ENCODE results near the gene COG5.

Gene COG5

DNA sequence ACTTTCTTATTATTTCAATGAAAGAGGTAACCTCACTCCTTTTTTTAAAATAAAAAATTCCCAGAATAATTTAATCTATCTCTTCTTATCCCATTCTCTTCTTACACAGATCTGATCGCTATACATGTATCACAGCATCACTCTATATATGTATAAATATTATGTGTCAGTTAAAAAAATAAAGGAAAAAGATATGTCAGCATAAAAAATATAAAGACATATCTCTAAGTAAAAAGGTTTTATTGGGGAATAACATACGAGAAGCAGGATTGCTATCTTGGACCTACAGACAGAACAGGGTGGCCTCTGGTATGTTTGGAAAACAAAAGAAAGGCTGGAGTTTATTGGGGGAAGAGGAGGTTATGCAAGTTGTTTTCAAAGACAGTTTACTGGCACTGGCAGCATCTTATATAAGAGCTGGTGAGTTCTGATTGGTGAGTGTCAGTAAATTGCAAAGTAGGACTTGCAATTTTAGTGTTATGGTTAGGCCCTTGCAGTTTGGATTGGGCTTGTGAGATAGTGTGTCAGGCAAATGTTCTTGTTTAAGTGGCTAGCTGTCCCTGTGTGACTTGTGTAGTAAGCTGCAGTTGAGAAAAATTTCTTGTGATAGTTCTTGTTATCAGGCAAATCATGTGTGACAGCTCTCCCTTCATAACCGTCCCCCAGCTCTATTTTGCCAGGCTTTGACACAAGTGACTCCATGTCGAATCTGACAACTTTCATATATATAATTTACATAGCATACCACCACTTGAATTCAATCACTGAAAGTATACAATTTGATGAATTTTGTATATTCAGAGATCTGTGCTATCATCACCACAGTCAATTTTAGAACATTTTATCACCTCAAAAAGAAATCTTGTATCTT, 276.7 kb downstream of the COG5 start:
- TF ChIP-seq, protein P1, sequence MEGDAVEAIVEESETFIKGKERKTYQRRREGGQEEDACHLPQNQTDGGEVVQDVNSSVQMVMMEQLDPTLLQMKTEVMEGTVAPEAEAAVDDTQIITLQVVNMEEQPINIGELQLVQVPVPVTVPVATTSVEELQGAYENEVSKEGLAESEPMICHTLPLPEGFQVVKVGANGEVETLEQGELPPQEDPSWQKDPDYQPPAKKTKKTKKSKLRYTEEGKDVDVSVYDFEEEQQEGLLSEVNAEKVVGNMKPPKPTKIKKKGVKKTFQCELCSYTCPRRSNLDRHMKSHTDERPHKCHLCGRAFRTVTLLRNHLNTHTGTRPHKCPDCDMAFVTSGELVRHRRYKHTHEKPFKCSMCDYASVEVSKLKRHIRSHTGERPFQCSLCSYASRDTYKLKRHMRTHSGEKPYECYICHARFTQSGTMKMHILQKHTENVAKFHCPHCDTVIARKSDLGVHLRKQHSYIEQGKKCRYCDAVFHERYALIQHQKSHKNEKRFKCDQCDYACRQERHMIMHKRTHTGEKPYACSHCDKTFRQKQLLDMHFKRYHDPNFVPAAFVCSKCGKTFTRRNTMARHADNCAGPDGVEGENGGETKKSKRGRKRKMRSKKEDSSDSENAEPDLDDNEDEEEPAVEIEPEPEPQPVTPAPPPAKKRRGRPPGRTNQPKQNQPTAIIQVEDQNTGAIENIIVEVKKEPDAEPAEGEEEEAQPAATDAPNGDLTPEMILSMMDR (IDR thresholded peaks at IDR 0.05; ENCODE audit: low read depth, low read length): no peak
- no peak for DNase-seq
- H3K9me3 ChIP-seq (ENCODE audit: severe bottlenecking): no peaks in the 10 kb centered on the region
- no peaks in the 10 kb centered on the region for H3K27me3 ChIP-seq (ENCODE audit: insufficient read depth, low read depth, severe bottlenecking)
- H3K4me3 ChIP-seq (ENCODE audit: low read depth, low read length): no peak overlapping the region
- peaks cover 3% of the 10 kb centered on the region for H3K36me3 ChIP-seq
- H3K27ac ChIP-seq: no peak overlapping the region

DNA sequence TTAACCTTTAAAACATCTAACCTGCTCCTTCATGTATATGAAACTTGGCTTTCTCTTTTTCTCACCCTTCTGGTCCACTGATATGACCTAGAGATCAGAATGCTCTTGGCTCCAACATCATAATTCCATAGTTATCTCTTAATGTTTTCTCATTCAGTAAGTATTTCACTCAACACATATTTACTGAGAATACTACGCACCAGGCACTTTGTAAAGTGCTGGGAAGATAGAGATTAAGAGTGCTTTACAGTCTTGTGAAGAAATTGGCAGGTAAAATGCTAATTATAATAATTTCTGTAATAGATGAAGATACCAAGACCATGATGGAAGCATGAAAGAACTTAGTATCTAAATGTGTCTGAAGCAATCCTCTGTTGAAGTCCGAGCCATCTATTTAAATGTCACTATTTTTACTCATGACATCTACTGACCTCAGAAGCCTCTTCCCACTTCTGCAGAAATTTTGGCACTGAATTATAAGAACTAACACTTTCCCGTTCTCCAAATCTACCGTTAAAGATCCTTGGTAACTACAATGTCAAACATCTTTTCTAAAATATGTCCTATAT, 278.7 kb downstream of the COG5 start:
- no peaks in the 10 kb centered on the region for H3K27me3 ChIP-seq (ENCODE audit: insufficient read depth, low read depth, severe bottlenecking)
- no peak overlapping the region for H3K27ac ChIP-seq
- TF ChIP-seq, protein P1 (IDR thresholded peaks at IDR 0.05; ENCODE audit: low read depth, low read length): no peak
- H3K4me3 ChIP-seq (ENCODE audit: low read depth, low read length): no peak overlapping the region
- H3K36me3 ChIP-seq: peaks cover 3% of the 10 kb centered on the region
- H3K9me3 ChIP-seq (ENCODE audit: severe bottlenecking): no peaks in the 10 kb centered on the region
- DNase-seq: no peak

DNA sequence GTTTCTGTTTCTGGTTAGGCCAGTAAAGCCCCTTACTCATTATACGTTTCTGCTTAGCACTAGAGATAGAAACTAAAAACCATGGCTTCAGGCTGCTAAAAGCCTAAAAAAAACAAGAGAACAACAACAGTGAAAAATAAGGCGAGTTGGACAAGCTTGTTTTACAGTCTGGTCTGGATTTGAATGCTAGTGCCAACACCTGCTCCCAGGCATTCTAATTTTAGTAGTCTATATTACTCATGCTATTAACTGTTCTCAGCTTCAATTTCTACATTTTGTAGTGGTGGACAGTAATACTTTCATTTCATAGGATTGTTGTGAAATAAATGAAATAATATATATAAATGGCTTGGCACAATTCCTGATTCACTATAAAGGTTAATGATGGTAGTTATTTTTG, 286.4 kb downstream of the COG5 start:
- Histone ChIP-seq H3K36me3 (no peaks in the 10 kb centered on the region), H3K4me3 (ENCODE audit: low read depth, low read length) (no peak overlapping the region), H3K27ac (no peak overlapping the region), H3K27me3 (ENCODE audit: insufficient read depth, low read depth, severe bottlenecking) (no peaks in the 10 kb centered on the region), H3K9me3 (ENCODE audit: severe bottlenecking) (no peaks in the 10 kb centered on the region)
- DNase-seq: no peak
- TF ChIP-seq, protein P1 (IDR thresholded peaks at IDR 0.05; ENCODE audit: low read depth, low read length): no peak

DNA sequence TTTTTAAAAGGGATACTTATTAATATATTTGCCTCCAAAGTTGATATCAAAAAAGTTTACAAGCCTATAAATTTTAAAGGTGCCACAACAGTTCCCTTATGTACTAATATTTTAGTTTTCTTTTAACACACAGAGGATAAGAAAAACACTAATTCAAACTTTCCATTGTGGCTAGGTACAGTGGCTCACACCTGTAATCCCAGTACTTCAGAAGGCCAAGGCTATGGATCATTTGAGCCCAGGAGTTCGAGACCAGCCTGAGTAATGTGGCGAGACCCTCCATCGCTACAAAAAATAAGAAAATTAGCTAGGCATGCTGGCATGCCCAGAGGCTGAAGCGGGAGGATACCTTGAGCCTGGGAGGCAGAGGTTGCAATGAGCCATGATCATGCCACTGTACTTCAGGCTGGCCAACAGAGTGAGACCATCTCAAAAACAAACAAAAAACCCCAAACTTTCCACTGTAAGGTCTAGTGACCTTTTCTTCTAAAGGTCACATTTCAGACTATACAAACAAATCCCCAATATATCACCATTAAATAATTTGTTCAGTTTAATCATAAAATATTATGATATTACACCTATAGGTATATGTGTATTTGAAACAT, 287.4 kb downstream of the COG5 start:
- H3K4me3 ChIP-seq (ENCODE audit: low read depth, low read length): no peak overlapping the region
- H3K9me3 ChIP-seq (ENCODE audit: severe bottlenecking): no peaks in the 10 kb centered on the region
- no peaks in the 10 kb centered on the region for H3K36me3 ChIP-seq
- no peaks in the 10 kb centered on the region for H3K27me3 ChIP-seq (ENCODE audit: insufficient read depth, low read depth, severe bottlenecking)
- TF ChIP-seq, protein P1 (IDR thresholded peaks at IDR 0.05; ENCODE audit: low read depth, low read length): no peak
- no peak overlapping the region for H3K27ac ChIP-seq
- no peak for DNase-seq

DNA sequence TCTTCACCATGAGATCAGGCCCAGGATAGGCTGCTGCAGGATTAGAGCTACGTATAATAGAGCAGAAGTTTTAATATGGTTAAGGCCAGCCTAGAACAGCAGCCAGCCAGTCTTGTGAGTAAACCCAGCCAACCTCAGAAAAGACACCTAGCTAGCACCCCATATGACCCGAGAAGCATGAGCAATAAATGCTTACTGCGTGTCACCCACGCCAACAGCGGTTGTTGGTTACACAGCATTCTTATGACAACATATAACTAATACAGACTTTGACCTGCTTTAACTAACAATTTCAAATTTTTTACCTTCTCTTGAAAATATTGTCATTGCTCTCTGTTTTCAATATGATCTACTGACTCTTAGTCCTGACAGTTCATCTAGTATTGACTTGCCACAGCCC, 289.2 kb downstream of the COG5 start:
- DNase-seq: no peak
- no peaks in the 10 kb centered on the region for H3K27me3 ChIP-seq (ENCODE audit: insufficient read depth, low read depth, severe bottlenecking)
- H3K27ac ChIP-seq: no peak overlapping the region
- no peaks in the 10 kb centered on the region for H3K36me3 ChIP-seq
- TF ChIP-seq, protein P1 (IDR thresholded peaks at IDR 0.05; ENCODE audit: low read depth, low read length): no peak
- H3K9me3 ChIP-seq (ENCODE audit: severe bottlenecking): no peaks in the 10 kb centered on the region
- H3K4me3 ChIP-seq (ENCODE audit: low read depth, low read length): no peak overlapping the region

Data from WERI-Rb-1 (cell line).